KMS-11 (cell line): ENCODE data around the gene STIM1.

Source experiments
- H2AFZ ChIP-seq: fragments of 200-600 bp; sonication (generic); 2 replicates; pipeline ENCODE4 v1.6.1; 2016; ENCODE audit warnings: antibody characterized with exemption, mixed run types, low read depth
- H3K27ac ChIP-seq: fragments of 200-600 bp; sonication (generic); 2 replicates; pipeline ENCODE4 v1.6.1; 2016; ENCODE audit warnings: mild to moderate bottlenecking, mixed run types
- H3K27me3 ChIP-seq: fragments of 200-600 bp; sonication (generic); 2 replicates; pipeline ENCODE4 v1.6.1; 2017; ENCODE audit warnings: mild to moderate bottlenecking, low read depth, mixed run types, moderate library complexity; ENCODE audit not compliant: insufficient read depth
- H3K36me3 ChIP-seq: fragments of 200-600 bp; sonication (generic); 2 replicates; pipeline ENCODE4 v1.6.1; 2017; ENCODE audit warnings: mild to moderate bottlenecking, mixed run types; ENCODE audit not compliant: insufficient read depth
- H3K4me1 ChIP-seq: fragments of 200-600 bp; sonication (generic); 2 replicates; pipeline ENCODE4 v1.6.1; 2016; ENCODE audit warnings: mild to moderate bottlenecking, low read depth, mixed run types; ENCODE audit not compliant: poor library complexity, severe bottlenecking
- H3K4me2 ChIP-seq: fragments of 200-600 bp; sonication (generic); 2 replicates; pipeline ENCODE4 v1.7.0; 2016; ENCODE audit warnings: mild to moderate bottlenecking, mixed run types
- H3K4me3 ChIP-seq: fragments of 200-600 bp; sonication (generic); IDR thresholded peaks from 2 replicates; pipeline ENCODE4 v1.6.1; 2017; ENCODE audit warnings: low read depth, low read length, mixed read lengths; ENCODE audit not compliant: insufficient read depth
- H3K79me2 ChIP-seq: fragments of 200-600 bp; sonication (generic); 2 replicates; pipeline ENCODE4 v1.6.1; 2016; ENCODE audit warnings: low read depth, mixed run types; ENCODE audit not compliant: insufficient read depth
- H3K9ac ChIP-seq: fragments of 200-600 bp; sonication (generic); 2 replicates; pipeline ENCODE4 v1.6.1; 2016; ENCODE audit warnings: mild to moderate bottlenecking, mixed run types
- H4K20me1 ChIP-seq: fragments of 200-600 bp; sonication (generic); 2 replicates; pipeline ENCODE4 v1.6.1; 2016; ENCODE audit warnings: mild to moderate bottlenecking, mixed run types; ENCODE audit not compliant: insufficient read depth
- TF ChIP-seq, protein P1 (sequence below): fragments of 200-600 bp; sonication (generic); conservative IDR thresholded peaks from 2 replicates; pipeline ENCODE4 v1.6.1; 2017; ENCODE audit warnings: low read depth, mild to moderate bottlenecking, antibody characterized with exemption, low read length, moderate library complexity, mixed read lengths

STIM1 gene

GRCh38 chr11:3962406-3962840 lies 107.0 kb downstream of the STIM1 start:
- no peaks in the 10 kb centered on the region for H3K36me3 ChIP-seq
- no peak overlapping the region for H3K4me3 ChIP-seq
- H3K4me1 ChIP-seq = peaks cover 7% of the 10 kb centered on the region
- no peak overlapping the region for H3K9ac ChIP-seq
- no peaks in the 10 kb centered on the region for H4K20me1 ChIP-seq
- TF ChIP-seq, protein P1, sequence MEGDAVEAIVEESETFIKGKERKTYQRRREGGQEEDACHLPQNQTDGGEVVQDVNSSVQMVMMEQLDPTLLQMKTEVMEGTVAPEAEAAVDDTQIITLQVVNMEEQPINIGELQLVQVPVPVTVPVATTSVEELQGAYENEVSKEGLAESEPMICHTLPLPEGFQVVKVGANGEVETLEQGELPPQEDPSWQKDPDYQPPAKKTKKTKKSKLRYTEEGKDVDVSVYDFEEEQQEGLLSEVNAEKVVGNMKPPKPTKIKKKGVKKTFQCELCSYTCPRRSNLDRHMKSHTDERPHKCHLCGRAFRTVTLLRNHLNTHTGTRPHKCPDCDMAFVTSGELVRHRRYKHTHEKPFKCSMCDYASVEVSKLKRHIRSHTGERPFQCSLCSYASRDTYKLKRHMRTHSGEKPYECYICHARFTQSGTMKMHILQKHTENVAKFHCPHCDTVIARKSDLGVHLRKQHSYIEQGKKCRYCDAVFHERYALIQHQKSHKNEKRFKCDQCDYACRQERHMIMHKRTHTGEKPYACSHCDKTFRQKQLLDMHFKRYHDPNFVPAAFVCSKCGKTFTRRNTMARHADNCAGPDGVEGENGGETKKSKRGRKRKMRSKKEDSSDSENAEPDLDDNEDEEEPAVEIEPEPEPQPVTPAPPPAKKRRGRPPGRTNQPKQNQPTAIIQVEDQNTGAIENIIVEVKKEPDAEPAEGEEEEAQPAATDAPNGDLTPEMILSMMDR = no peak
- no peaks in the 10 kb centered on the region for H3K27me3 ChIP-seq
- no peak overlapping the region for H3K4me2 ChIP-seq
- no peak overlapping the region for H2AFZ ChIP-seq
- no peak overlapping the region for H3K27ac ChIP-seq
- no peaks in the 10 kb centered on the region; the same call in 1 of the 2 replicates for H3K79me2 ChIP-seq

DNA sequence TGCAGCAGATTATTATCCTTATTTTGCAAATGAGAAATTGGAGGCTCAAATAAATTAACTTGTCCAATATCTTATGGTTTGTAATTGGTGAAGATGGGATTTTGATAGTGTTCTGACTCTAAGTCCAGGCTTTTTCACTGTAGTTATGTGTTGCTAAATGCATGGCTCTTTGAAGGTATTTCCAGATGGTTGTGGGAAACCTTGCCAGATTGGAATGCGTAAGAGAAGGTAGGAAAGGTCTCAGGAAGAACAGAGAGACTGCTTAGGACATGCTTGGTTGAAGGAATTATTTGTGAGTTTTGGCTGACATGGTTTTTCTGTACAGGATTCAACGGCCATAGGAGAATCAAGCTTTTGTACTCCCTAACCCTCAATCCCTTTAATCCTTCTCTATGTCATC lies 108.6 kb downstream of the STIM1 start:
- Histone ChIP-seq H3K27me3 (no peaks in the 10 kb centered on the region), H2AFZ (no peak overlapping the region), H3K79me2 (no peaks in the 10 kb centered on the region; the same call in 1 of the 2 replicates), H3K27ac (no peak overlapping the region), H3K9ac (no peak overlapping the region), H3K4me3 (no peak overlapping the region), H3K36me3 (no peaks in the 10 kb centered on the region), H4K20me1 (no peaks in the 10 kb centered on the region), H3K4me1 (peaks cover 20% of the 10 kb centered on the region), H3K4me2 (no peak overlapping the region)
- TF ChIP-seq, protein P1 = no peak

DNA sequence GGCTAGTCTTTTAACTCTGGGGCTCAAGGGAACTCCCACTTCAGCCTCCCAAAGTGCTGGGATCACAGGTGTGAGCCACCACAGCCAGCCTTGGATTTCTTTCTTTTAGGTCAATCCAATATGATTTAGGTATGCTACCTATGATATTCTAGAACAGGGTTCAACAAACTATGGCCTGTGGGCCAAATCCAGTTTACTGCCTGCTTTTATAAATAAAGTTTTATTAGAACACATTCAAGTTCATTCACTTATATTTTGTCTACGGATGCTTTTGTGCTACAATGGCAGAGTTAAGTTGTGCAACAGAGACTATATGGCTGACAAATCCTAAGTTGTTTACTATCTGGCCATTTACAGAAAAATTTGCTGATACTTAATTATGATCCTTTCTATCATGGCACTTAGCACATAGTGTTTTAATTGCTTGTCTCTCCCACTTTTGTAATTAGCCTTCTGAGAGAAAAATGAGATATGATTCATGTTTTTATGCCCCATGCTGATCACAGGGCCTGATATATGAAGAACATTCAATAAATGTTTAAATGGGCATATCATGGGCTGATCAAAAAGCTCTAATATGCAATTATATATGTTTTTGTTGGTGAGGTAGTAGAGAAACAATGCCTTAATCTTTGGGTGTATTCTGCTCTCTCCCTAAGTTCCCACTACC lies 109.6 kb downstream of the STIM1 start:
- TF ChIP-seq, protein P1 = no peak
- Histone ChIP-seq H3K36me3 (no peaks in the 10 kb centered on the region), H4K20me1 (no peaks in the 10 kb centered on the region), H3K27ac (no peak overlapping the region), H3K79me2 (no peaks in the 10 kb centered on the region; the same call in 1 of the 2 replicates), H3K27me3 (no peaks in the 10 kb centered on the region), H3K4me3 (no peak overlapping the region), H3K4me1 (peaks cover 30% of the 10 kb centered on the region), H3K9ac (no peak overlapping the region), H3K4me2 (no peak overlapping the region), H2AFZ (no peak overlapping the region)

DNA sequence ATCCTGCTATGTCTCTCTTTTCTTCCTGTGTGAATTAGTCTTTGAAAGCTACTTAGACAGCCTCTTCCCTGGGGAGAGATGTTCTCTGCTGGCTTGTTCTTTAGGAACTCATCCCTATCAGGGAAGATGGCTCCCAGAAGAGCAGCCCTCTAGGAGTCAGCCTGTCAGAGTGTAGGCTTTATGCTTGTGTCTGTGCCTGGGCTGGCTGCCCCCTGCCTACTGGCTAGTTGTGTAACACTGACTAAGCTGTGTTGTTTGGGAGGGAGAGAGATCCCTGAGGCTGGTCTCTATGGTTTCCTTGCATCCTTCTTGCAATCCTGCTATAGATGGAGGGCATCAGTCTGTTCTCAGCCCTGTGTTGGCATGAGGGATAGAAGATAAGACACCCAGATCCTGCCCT lies 112.2 kb downstream of the STIM1 start:
- Histone ChIP-seq H3K4me2 (no peak overlapping the region), H3K79me2 (no peaks in the 10 kb centered on the region; the same call in 1 of the 2 replicates), H3K9ac (no peak overlapping the region), H3K36me3 (no peaks in the 10 kb centered on the region), H3K27me3 (no peaks in the 10 kb centered on the region), H4K20me1 (no peaks in the 10 kb centered on the region), H3K4me1 (peaks cover 52% of the 10 kb centered on the region), H3K4me3 (no peak overlapping the region), H3K27ac (no peak overlapping the region), H2AFZ (no peak overlapping the region)
- TF ChIP-seq, protein P1 = no peak
